Stromal cell of bone marrow (primary cell): ENCODE results near the gene CACNA1C.
A peak's percentile ranks its signal among the peaks of the same experiment; 100 is the strongest.

Experiments used
- DNase-seq: peaks from one replicate; pipeline ENCODE4 v3.0.0-alpha.2; 2012; ENCODE audit warnings: low read depth

Gene CACNA1C

DNA sequence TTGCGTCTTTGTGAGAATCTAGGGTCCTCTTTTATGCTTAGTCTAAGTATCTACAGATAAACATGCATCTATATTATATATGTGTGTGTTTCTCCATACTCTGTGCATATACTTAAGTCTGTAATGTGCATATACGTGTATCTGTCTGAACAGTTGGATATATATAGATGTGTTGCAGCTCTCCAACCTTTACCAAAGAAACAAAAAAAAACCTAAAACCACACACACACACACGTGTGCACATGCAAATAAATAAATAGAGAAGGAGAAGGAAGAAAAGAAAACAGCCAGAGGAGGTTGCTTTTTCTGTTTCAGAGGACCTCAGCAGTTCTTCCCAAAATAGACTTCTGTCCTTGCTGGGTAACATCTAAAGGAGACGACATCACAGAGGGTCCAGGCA, 244.9 kb downstream of the CACNA1C start:
- DNase-seq = no peak

- no peak for DNase-seq
Observed at GRCh38 chr12:2298556-2299200, 245.9 kb downstream of the CACNA1C start.

DNA sequence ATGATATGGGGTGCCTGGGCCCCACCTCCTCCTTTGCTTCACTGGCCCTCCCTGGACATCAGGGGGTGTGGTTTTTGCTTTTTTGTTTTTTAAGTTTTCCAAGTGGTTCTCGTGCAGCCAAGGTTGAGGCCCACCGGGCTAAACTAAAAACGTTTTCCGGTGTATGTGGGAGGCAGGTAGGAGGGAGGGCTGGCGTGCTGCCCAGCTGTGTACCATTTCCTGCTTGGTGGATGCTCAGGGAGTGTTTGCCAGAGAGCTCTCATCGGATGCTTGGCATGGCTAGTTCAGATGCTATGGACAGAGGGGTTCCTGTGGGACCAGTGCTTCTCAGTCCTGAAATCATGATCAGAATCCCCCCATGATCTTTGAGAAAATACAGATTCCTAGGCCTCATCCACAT, 246.4 kb downstream of the CACNA1C start:
- DNase-seq = no peak

GRCh38 chr12:2300168-2300567, 247.4 kb downstream of the CACNA1C start:
- DNase-seq = no peak

DNA sequence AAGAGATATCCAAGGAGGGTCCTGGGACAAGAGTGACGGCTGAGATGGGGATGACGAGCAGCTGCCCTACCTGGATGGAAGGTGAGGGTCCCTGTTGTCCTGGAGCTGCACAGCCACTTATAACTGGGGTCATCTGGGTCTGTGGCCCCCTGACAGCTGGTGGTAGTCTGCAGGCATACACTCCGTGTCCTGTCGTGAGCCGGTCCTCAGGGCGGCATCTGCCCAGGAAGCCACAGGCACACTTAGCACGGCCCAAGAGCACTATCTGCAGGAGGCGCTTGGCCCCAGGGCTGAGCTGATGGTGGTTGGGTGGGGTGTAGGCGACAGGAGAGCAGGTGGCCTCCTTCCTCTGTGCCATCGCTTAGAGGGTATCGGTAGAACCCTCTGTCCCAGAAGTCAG, 248.1 kb downstream of the CACNA1C start:
- DNase-seq = no peak

DNA sequence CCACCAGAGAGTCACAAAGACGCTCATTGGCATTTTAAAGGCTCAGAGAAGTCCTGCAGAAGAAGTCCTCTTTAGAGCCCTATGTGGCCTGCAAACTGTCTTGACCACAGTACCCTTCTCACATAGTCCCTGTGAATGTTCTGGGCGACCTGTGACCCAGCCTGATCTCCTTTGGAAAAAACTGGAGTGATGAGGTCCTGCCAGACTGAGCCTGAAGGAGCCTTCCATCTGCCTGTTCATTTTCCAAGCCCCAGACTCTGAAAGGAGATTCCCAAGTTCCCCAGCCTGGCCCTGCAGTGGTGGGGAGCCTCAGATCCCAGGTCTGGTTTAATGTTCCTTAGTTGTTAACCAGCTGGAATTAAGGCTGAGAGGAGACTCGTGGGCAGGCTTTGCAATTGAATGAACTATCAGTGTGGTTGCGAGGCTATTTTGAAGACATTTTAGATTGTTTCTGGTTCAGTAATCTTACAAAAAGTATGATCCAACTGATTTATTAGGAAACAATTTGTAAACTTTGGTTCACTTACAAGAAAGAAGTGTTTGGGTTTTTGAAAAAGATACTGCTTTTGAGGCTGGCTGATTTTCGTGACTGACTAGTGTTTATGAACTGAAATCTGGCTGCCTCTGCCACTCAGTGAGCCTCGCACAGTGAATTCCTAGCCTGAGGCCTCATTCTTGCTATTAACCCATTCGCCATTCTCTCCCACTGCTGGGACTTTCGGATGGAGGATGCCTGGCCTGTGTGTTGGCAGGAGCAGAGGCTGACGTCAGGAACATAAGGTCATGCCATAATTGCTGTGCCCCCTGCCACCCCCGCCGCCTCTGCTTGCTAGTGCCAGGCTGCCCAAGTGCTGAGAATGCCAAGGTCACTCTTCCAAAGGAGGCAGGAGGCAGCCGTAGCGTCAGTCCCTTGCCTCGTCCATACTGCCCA, 249.0 kb downstream of the CACNA1C start:
- DNase-seq = peak; percentile 73

DNA sequence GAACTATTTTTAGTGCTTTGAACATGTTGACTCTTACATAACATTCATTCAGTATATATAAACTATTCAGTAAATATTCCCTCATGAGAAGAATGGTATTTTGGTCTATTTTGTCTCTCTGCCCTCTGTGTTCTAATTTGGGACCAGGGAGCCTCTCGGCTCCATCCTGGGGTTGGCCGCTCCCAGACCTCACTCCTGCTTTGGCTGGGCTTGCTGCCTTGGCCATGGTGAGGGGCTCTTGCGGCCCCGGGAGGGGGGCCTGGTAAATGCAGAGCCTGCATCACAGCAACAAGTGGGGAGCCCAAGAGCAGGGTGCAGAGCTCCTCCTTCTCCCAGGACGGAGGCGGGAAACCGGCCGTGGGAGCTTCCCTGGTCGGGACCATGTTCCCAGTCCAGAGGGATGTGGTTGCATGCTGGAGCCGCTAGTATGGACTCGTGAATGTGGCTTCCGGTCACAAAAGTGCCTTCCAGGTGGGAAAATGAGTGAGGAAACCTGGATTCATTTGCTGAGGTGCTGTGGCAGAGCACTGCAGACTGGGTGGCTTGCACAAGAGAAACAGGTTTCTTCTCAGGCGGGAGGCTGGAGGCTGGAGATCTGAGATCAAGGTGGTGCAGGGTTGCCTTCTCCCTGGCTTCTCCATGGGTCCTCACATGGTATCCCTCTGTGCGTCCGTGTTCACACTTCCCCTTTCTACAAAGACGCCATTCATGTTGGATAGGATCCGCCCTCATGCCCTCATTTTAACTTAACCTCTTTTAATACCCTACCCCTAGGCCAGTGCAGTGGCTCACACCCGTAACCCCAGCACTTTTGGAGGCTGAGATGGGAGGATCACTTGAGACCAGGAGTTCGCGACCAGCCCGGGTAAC, 250.2 kb downstream of the CACNA1C start:
- DNase-seq = no peak

DNA sequence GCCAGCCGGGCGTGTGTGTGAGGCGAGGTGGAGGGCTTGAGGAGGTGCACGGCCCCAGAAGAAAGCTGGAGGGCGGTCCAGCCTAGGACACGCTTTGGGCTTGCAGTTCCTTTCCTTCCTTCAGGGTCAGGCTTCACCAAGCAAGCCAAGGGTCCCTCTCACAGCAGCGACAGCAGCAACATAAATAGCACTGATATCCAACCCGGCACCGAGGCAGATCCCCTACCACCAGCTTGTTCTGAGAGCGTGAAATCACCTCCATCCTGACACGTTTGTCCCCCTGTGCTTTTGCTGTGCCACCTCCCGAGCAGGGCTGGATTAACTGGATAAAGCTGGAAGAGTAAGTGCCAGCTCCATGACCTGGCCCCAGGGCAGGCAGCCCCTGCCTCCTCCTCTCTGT, 251.4 kb downstream of the CACNA1C start:
- no peak for DNase-seq

DNA sequence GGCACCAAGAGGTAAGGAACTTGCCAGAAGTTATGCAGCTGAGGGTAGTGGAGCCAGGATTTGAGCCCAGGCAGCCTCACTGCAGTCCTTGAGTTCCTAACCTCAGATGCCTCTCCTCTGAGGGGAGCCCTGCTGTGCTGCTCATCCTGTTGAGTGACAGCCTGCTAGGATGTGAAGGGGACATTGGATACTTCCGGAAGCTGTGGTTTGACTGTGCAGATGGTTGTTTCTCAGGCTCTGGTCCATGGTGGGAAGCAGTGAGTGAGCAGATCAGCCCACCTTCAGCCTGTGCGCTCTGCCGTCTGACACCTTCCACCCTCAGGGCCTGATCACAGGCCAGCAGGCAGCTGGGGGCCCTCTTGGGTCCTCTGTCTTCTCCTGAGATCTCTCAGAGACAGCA, 253.2 kb downstream of the CACNA1C start:
- no peak for DNase-seq

DNA sequence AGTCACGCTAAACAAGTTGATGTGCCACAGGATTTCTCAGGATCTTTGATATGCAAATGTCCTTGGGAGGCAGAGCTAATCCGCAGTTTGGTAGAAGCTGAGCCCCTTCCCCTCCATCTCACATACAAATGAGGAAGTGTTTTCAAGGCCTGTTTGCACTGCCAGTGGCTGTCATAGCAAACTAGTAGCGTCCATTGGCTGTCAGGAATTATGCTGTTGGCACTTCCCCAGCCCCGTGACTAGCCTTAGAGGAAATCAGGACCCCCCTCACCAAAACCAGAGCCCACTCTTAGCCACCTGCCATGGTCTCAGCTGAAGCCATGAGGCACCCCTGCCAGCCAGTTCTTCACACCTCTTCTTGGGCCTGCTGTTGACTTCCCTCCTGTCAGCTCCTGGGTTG, 253.9 kb downstream of the CACNA1C start:
- no peak for DNase-seq

DNA sequence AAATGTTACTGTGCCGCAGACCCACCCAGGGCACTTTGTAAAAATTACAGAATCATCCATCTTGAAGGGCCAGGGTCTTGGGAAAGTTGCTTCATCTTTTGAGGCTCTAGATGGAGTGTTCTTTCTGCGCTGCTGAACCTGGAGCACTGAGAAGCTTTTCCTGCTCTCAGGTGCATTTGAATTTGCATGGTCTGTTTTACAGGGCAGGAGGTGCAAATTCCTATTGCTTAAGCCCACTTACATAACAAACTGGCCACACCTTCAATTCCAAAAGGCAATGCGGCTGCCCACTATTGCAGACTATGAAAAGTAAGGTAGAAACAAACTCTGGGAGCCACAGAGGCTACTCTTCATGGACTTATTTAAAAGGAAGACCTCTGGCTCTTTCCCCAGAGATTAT, 254.8 kb downstream of the CACNA1C start:
- DNase-seq = no peak

DNA sequence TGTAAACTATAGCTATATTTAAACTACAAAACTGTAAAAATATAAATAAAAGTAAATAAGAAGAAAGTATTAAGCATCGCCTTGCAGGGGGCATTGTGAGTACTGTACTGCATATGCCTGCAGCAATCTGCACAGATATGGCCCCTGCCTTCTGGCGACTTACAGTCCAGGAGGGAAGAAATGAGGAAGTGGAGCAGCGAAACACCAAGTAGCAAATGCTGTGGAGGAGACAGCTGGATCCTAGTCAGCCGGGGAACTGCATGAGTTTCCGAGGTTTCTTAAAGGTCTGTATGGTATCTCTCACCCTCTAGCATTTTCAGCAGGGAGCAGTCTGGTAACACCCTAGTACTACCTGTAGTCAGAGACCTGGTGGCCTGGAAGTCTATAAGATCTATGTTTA, 256.9 kb downstream of the CACNA1C start:
- no peak for DNase-seq

DNA sequence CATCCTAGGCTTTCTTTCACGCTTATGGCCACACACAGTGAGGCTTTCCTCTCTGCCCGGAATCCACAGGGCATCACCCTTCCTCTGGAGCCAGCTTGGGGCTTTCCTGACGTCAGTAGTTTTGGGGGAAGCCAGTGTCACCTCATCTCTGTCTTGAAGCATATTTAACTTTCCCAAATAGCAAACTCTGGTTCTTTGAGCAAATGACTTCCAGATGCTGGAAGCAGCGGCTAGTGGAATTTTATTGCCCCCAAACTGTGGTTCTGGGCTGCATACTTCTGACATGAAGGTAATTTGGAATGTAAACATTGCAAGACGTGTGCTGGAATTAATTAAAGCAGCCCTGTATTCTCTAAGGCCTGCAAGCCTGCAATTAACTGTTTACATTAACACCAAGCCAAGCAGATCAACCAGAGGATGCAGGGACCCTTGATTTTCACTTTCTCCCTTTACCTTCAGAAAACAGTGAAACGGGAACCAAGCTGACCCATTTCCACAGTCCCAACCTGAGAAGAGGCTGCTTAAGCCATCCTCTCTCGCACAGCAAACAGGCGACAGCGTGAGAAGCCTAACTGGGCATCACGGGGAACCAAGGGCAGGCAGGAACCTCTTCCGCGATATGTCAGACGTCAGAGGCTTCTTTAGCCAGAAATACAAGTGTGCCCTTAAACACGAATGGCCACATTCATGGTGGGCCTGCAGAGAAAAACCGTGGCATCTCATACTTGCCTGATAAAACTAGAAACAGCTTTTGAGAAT, 258.4 kb downstream of the CACNA1C start:
- DNase-seq = peak; percentile 66

DNA sequence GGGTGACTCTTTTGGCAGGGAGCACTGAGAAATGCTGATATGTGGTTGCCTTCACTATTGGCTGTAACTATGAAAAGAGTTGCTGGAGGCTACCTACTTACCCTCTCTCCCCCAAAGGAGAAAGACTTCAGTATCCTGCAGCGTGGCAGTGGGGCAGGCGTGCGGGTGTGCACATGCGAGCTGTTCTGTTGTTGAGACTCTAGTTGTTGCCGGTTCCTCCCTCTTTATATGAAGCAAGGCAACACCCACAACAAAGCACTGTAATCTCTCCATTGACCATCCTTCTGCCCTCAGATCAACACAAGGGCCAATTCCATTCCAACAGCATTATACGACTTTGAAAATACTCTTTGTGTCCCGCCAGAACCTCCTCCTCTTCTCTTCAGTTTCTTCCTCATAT, 259.4 kb downstream of the CACNA1C start:
- no peak for DNase-seq

DNA sequence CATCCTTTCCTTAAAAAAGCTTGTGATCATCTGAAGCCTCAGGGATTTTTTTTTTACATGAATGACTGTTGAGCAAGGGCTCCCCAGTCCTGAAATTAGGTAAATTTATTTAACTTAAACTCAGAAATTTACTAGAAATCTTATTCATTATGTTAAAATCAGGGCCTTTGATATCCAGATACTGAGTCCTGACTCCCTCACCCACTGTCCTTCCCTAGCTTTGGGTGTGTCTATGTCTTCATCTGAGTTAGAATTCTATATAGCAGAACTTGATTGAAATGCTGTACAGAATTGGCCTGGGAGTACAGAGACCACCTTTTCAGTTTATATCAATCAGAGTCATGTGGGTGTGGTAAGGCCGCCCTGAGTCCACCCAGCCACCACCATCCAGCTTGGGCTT, 260.0 kb downstream of the CACNA1C start:
- no peak for DNase-seq

GRCh38 chr12:2314492-2314891, 261.7 kb downstream of the CACNA1C start:
- no peak for DNase-seq

DNA sequence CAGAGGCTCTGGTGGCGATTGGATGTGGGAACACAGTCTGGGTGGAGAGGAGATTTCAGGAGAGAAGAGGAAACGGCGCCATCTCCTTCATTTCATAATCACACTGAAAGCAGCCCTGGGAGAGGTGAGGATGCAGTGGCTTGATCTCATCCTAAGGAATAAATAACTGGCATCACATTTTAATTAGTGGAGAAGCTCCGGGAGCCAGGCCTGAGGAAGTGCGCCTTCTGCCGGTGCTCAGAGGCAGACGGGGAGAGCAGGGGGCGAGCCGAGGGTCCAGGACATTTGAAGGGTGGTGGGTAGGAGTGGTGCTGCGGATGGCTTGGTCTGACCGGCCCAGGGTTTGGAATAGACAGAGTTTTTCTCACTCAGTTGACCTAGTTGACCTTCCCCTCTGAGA, 265.0 kb downstream of the CACNA1C start:
- DNase-seq = no peak

GRCh38 chr12:2318286-2318685, 265.5 kb downstream of the CACNA1C start:
- DNase-seq = no peak

DNA sequence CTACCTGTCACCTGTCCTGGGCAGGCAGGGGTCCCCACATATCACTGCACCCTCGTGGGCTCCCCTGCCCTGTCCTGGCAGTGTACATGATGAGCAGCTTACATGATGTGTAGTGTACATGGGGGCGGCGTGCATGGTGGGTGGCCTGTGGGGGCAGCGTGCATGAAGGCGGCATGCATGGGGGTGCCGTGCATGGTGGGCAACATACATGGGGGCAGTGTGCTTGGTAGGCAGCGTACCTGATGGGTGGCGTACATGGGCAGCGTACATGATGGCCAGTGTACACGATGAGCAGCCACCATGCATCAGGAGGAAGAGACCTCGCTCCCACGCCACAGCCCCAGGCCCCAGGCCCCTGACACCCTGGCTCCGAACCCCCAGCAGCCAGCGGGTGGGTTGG, 266.3 kb downstream of the CACNA1C start:
- DNase-seq = no peak

- DNase-seq = no peak
Observed at GRCh38 chr12:2319737-2320506, 267.1 kb downstream of the CACNA1C start.

- no peak for DNase-seq
Observed at GRCh38 chr12:2320841-2321240, 268.1 kb downstream of the CACNA1C start.
